Bladder microvascular endothelial cell (primary cell): ENCODE results near the gene DAPL1. TPM values are rescaled to one million over a fixed set of nuclear protein-coding genes. Genes with fewer than 3 reads are reported as not detected.

Experiments
- total RNA-seq: library from RNA; depleted of rRNA; stranded (reverse); fragments of >200 nt; gene quantifications from 2 replicates; pipeline ENCODE4 v1.2.3, GENCODE V29; 2014

The DAPL1 gene, protein sequence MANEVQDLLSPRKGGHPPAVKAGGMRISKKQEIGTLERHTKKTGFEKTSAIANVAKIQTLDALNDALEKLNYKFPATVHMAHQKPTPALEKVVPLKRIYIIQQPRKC
- total RNA-seq = not detected in 2 replicates

GRCh38 chr2:158795195-158795924 lies at the start of gene DAPL1:
DAPL1 (plus strand) TSS chr2:158795317; CDS start chr2:158795373, 56 bp downstream.

Other genes with a start within 250 kb of the DAPL1 start
- gene TANC1, start 173.3 kb downstream of the DAPL1 start, total RNA-seq = 46.1 and 123 TPM in 2 replicates